ENCODE data around the gene DNAH2.

GRCh38 chr17:7677388-7678067, 40.0 kb upstream of the DNAH2 start:
- TF ChIP-seq CTCF (IDR thresholded peaks at IDR 0.05) (no peak), EP300 (IDR thresholded peaks at IDR 0.05) (no peak), POLR2AphosphoS5 (IDR thresholded peaks at IDR 0.05) (no peak)
